ENCODE measurements around the gene ST8SIA4.

Gene ST8SIA4

GRCh38 chr5:100867039-100867562 lies 36.0 kb downstream of the ST8SIA4 start:
- no peak for DNase-seq

GRCh38 chr5:100864931-100865330 lies 38.2 kb downstream of the ST8SIA4 start:
- no peak for DNase-seq

- DNase-seq: no peak
Observed at GRCh38 chr5:100863739-100864138, 39.3 kb downstream of the ST8SIA4 start.

- no peak for DNase-seq
Observed at GRCh38 chr5:100861148-100861547, 41.9 kb downstream of the ST8SIA4 start.

GRCh38 chr5:100860407-100860806 lies 42.7 kb downstream of the ST8SIA4 start:
- DNase-seq: no peak

- DNase-seq: no peak
Observed at GRCh38 chr5:100858987-100859545, 44.0 kb downstream of the ST8SIA4 start.

GRCh38 chr5:100856462-100856861 lies 46.6 kb downstream of the ST8SIA4 start:
- no peak for DNase-seq

GRCh38 chr5:100855937-100856430 lies 47.1 kb downstream of the ST8SIA4 start:
- DNase-seq: no peak

GRCh38 chr5:100855295-100855694 lies 47.8 kb downstream of the ST8SIA4 start:
- DNase-seq: no peak

GRCh38 chr5:100854591-100854990 lies 48.5 kb downstream of the ST8SIA4 start:
- no peak for DNase-seq

- no peak for DNase-seq
Observed at GRCh38 chr5:100853582-100853981, 49.5 kb downstream of the ST8SIA4 start.

GRCh38 chr5:100852988-100853449 lies 50.1 kb downstream of the ST8SIA4 start:
- no peak for DNase-seq

GRCh38 chr5:100852051-100852450 lies 51.0 kb downstream of the ST8SIA4 start:
- DNase-seq: no peak

GRCh38 chr5:100846772-100847171 lies 56.3 kb downstream of the ST8SIA4 start:
- no peak for DNase-seq

GRCh38 chr5:100842080-100842479 lies 61.0 kb downstream of the ST8SIA4 start:
- DNase-seq: no peak

- DNase-seq: no peak
Observed at GRCh38 chr5:100841358-100842076, 61.6 kb downstream of the ST8SIA4 start.

GRCh38 chr5:100840789-100841188 lies 62.3 kb downstream of the ST8SIA4 start:
- DNase-seq: no peak

- no peak for DNase-seq
Observed at GRCh38 chr5:100840370-100840769, 62.7 kb downstream of the ST8SIA4 start.

GRCh38 chr5:100838048-100838473 lies 65.0 kb downstream of the ST8SIA4 start:
- no peak for DNase-seq

- no peak for DNase-seq
Observed at GRCh38 chr5:100834519-100834918, 68.6 kb downstream of the ST8SIA4 start.

GRCh38 chr5:100832252-100833230 lies 70.5 kb downstream of the ST8SIA4 start:
- DNase-seq: no peak

- no peak for DNase-seq
Observed at GRCh38 chr5:100828898-100829356, 74.2 kb downstream of the ST8SIA4 start.
